ENCODE data around the gene TTC23L.

DNA sequence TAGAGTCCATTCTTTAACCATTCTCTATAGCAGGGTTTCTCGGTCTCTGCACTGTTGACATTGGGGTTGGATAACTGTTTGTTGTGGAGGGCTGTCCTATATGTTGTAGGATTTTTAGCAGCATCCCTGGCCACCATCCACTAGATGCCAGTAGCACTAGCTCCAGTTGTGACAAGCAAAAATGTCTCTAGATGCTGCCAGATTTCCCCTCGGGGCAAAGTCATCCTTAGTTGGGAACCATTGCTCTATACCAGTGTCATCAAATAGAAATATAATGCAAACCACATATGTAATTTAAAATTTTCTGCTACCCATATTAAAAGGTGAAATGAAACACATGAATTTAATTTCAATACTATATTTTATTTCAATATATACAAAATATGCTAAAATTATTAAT, 2.9 kb downstream of the TTC23L start:
- TF ChIP-seq EZH2phosphoT487 (IDR thresholded peaks at IDR 0.05; ENCODE audit: low read length) = no peak
- no peak for TF ChIP-seq CTCF (IDR thresholded peaks at IDR 0.05; ENCODE audit: low read length)
- no peak for TF ChIP-seq EZH2 (optimal IDR thresholded peaks at IDR 0.05; ENCODE audit: low read depth, low read length)

Data from MM.1S (cell line).